ENCODE measurements around the gene ADAMTSL1.

ADAMTSL1 gene

DNA sequence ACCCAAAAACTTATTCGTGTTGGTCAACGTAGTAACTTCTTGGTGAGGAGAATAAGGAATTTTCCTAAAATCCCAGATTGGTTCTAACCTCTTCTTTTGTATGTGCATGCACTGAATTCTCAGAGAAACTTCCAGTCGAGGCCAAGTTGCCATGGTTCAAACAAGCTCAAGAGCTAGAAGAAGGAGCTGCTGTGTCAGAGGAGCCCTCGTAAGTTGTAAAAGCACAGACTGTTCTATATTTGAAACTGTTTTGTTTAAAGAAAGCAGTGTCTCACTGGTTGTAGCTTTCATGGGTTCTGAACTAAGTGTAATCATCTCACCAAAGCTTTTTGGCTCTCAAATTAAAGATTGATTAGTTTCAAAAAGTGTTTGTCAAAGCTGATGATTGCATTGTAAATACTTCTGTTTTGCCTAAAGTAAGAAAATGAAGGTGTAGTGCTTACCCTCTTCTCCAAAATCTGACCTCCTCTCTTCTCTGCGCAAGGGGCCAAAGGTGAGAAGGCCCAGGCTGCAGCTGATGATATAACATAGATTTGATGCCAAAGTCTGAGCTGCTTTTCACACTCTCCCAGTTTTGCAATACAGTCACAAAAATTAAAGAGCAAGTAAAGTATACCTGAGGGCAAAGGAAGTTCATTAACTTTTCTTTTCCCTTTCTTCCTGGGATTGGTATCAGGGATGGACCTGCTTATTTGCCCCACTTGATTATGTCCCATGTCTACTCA lies 210.8 kb downstream of the ADAMTSL1 start:
- in situ Hi-C loops (cut with MboI; ENCODE audit: low sequenced_read_pairs) = no loop called here

DNA sequence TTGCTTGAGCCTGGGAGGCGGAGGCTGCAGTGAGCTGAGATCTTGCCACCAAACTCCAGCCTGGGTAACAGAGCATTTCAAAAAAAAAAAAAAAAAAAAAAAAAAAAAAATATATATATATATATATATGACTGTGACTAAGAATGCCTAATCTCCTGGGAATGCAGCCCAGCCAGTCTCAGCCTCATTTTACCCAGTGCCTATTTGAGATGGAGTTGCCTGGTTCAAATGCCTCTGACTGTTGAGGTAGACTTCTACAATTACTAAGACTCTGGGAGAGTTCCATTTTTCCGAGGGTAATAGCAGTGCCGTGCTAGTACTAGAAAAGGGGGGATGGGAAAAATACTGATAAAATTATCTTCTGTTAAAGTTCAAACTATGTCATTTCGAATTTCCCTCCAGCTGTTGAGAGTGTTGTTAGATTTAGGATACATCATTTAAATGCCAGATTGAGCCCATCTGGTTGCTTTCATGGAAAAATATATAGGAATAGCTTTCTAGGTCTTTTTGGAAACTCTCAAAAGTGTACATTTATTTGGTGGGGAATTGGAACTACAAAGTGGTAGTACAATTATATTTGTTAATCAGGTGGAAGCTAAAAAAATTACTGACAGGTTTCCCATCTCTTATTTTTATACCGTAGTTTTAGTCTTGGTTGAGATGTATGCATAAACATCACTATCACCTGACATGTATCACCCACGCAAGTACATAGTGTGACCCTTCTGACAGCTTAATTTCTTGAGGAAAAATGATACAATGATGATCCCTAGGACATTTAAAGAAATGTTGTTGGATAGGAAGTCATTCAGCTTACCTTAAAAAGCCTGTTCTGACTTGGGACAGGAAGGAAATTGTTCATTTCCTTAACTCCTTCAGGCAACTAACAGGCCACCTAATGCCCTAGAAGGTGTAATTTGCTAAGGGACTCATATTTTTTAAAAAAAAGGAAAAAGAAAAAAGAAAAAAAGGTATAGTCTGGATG lies 214.9 kb downstream of the ADAMTSL1 start:
- in situ Hi-C loops (cut with MboI; ENCODE audit: low sequenced_read_pairs) = no loop called here

DNA sequence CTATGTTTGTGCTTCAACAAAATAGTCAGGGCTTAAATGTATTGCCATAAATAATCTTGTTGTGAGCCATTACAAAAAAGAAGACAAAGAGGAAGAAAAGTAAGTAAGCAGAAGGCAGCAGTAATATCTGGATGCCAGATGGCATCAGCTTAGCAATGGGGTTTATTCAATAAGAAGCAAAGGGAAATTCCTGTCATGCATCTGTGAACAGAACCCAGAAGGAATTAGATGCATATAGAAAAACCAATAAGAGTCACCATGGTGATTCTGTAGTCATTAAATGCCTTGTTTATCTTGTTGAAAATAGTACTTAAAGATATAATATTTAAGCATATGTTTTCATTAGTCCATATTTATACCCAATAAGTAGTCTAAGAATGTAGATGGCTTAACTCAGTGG lies 216.0 kb downstream of the ADAMTSL1 start:
- in situ Hi-C loops (cut with MboI; ENCODE audit: low sequenced_read_pairs) = no loop called here

DNA sequence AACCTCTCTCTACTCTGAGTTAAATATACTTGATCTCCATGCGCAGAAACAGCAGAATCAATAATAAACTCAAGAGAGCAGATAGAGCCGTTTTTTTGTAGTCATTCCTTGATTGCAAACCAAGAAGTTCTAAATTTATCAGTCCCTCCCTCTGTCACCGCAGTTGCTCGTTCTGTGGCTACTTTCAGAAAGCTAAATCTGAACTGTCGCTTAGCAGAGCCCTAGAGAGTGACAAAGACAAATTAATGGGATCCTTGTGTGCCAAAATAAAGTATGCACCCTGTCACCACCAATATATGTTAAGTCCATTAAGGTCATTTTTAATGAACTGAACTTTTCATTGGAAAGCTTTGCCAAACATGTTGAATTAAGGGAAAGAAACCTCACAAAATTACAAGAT lies 218.3 kb downstream of the ADAMTSL1 start:
- in situ Hi-C loops (cut with MboI; ENCODE audit: low sequenced_read_pairs) = no loop called here

DNA sequence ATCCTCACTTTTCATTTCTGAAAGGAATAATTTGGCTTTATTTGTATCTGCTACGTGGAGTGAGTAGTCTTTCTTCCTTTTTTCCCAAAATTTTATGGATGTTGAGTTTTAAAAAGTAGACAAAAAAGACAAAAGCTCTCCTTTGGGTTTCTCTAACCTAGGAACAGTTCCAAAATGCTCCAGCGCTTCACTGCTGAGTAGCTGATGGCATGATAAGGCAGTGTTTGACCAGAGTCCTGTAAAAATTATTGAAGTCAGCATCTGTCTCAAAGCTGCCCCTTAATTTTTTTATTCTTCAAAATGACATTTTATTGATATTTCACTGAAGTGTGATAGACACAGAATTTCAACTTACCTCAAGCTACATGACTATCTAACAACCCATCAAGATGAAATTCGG lies 219.0 kb downstream of the ADAMTSL1 start:
- in situ Hi-C loops (cut with MboI; ENCODE audit: low sequenced_read_pairs) = no loop called here

DNA sequence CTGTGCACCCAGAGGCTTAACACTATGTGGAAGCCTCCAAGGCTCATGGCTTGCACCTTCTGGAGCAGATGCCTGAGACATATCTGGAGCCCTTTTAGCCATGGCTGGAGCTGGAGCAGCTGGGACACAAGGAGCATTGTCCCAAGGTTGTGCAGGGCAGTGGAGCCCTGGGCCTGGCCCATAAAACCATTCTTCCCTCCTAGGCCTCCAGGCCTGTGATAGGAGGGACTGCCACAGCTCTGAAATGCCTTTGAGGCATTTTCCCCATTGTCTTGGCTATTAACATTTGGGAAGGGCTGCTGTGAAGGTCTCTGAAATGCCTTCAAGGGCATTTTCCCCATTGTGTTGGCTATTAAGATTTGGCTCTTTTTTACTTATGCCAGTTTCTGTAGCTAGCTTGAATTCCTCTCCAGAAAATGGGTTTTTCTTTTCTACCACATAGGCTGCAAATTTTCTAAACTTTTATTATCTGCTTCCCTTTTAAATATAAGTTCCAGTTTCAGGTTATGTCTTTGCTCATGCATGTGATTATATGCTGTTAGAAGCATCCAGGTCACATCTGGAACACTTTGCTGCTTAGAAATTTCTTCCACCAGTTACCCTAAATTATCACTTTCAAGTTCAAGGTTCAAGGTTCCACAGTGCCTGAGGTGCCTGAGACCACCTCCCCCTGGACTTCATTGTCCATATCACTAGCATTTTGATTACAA lies 221.2 kb downstream of the ADAMTSL1 start:
- in situ Hi-C loops (cut with MboI; ENCODE audit: low sequenced_read_pairs) = no loop called here

DNA sequence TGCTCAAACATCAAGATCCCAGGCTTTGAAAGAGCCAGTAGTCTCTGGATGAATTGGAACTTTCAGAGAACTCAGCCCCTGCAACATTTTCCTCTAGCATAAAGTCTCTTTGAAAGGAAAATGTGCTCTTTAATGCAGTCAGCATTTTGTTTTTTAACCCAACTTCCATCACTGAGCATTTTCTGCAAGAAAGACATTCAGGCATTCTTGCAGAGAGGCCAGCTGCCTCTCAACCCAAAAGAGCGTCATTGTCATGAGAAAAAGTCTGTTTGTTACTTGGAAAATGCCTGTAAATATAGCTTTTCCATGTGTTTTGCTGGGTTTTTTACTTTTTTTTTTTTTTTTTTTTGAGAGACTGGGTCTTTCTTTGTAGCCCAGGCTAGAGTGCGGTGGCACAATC lies 225.0 kb downstream of the ADAMTSL1 start:
- in situ Hi-C loops (cut with MboI; ENCODE audit: low sequenced_read_pairs) = no loop called here

DNA sequence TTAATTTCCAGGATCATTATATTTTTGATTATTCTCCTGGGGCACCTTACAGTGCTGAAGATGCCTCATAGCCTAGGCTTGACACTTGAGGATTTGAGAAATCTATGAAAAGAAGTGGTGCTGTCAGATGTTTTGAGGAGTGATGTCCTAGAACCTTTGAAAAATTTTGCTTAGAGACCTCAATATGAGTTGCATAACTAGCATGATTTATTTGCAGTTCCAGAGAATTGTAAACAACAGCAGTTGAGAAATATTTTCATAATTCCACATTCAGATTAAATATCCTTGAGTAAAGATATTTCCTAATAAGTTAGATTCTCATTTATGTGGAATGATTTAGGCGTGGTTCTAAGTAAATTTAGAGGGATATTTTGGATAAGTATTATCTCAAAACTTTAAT lies 225.8 kb downstream of the ADAMTSL1 start:
- in situ Hi-C loops (cut with MboI; ENCODE audit: low sequenced_read_pairs) = no loop called here

DNA sequence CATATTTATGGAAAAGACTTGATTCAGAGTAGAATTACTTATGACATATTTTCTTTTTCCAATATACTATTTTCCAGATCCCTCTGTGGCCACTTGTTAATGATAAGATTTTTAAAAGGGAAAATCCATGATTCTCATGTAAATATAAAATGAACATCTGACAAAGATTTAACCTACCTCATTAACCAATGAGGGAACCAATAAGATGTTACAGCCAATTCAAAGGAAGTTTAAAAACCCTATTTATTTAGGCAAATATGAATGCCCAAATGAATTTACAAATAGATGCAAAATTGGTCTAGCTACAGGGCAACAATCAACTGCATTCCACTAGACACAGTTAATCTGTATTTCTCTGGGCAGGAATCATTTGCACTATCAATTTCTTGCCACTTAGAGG lies 226.8 kb downstream of the ADAMTSL1 start:
- in situ Hi-C loops (cut with MboI; ENCODE audit: low sequenced_read_pairs) = no loop called here

DNA sequence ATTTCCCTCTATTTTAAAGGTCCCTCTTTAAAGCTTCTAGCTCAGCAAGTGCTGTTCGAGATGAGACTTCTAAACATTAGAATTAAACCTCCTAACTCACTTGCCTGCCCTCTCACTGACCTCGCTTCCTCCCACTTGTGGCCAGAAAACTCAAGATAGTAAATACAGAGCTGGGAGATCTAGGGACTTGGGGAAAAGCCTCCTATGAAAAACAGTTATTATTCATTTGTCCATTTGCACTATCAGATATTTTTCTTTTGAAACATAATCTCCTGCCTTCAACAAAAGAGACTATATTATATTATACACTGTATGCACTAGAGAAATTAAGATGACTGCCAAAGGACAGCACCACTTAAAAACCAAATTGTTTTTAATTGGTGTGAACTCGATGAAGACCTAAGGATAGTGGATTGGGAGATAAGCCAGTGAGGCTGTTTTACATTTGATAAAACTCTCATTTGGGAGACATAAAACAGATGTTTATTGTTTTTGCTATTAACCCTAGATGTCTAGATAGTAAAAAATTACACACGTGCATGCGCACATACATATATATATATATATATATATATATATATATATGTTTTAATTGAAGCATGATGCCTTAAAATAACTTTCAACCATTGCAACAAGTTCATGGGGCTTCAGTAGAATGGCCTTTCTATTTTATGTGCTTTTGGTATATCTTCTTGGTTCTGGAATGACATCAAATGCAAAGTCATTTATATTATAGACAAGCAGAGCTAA lies 229.4 kb downstream of the ADAMTSL1 start:
- in situ Hi-C loops (cut with MboI; ENCODE audit: low sequenced_read_pairs) = no loop called here

DNA sequence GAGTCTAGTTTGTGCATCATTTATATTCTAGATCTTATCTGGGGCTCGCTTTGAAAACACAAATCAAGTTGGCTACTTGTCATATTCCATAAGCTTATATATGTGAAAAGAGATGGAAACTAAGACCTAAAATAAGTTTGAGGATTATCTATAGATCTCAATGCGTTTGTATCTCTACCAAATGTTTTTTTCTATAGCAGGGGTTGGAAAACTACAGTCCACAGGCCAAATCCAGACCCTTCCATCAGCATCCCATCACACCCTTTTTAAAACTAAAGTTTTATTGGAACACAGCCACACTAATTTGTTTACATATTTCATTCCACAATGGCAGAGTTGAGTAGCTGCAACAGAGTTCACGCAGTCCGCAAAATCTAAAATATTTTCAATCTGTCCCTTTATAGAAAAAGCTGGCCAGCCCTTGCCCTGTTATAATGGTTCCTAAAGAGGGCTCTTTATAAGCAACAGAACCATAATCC lies 230.0 kb downstream of the ADAMTSL1 start:
- in situ Hi-C loops (cut with MboI; ENCODE audit: low sequenced_read_pairs) = no loop called here

DNA sequence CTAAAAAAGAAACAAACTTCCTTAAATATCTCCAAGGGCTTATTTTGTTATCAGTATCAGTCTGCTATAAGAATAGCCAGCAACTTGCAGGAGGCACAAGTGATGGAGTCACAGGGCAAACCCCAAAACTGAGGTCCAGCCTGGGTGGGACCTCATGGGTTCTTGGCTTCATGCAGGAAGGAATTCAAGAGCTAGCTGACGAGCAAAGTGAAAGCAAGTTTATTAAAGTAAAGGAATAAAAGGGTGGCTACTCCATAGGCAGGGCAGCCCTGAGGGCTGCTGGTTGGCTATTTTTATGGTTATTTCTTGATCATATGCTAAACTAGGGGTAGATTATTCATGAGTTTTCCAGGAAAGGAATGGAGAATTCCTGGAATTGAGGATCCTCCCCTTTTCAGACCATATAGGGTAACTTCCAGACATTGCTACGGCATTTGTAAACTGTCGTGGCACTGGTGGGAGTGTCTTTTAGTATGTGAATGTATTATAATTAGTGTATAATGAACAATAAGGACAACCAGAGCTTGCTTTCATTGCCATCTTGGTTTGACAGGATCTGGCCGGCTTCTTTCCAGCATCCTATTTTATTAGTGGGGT lies 231.9 kb downstream of the ADAMTSL1 start:
- in situ Hi-C loops (cut with MboI; ENCODE audit: low sequenced_read_pairs) = no loop called here

DNA sequence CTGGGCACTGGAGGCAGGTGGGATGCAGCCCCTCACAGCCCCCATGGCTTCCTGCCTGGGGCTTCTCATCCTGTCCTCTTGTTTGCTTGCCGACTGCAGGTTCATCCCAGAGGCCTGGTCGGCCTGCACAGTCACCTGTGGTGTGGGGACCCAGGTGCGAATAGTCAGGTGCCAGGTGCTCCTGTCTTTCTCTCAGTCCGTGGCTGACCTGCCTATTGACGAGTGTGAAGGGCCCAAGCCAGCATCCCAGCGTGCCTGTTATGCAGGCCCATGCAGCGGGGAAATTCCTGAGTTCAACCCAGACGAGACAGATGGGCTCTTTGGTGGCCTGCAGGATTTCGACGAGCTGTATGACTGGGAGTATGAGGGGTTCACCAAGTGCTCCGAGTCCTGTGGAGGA lies 232.7 kb downstream of the ADAMTSL1 start:
- in situ Hi-C loops (cut with MboI; ENCODE audit: low sequenced_read_pairs) = no loop called here

DNA sequence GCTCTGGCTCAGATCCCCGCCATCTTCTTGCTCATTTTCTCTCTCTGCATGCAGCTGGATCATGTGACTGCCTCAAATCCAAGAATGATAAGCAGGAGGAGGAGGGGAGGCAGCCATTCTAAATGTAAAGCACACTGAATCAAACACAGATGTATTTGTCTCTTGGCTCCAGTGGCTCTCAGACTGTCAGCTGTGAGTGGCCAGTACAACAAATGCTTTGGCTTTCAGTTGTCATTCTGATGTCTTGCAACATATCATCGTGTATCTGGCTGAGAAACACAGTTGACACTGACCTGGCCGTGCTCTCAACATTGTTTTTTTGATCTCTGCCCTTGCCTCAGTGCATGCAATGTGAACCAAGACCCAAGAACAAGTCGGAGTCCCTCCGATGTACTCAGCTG lies 233.1 kb downstream of the ADAMTSL1 start:
- in situ Hi-C loops (cut with MboI; ENCODE audit: low sequenced_read_pairs) = no loop called here

DNA sequence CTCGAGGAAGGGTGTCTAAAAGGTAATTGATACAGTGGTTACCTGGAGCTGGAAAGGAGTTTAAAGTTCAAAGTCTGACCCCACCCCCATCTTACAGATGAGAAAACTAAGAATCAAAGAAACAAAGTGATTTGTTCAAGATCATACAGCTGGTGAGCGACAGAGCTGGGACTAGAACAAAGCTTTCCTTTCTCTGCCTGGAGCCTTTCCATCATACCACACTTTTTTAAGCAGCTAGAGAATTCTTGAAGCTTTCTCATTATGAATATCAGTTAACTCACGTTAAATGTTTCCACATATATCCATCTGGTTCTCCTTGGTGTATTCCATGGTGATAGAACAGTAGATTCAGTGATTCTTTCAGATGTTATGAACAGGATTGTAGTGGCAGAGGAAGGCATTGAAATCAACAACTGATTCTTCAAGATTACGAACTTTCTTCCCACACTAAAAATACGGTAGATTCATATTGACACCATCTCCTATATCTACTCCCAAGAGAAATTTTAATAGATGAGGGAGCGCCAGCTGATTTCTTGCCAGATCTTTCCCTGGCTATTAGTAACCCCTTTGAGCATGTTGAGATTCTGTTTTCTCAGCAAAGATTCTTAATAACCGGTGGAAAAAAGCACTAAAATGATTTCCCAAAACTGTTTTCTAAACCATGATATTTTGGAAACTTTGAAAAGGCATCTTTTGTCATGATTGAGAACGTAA lies 233.7 kb downstream of the ADAMTSL1 start:
- in situ Hi-C loops (cut with MboI; ENCODE audit: low sequenced_read_pairs) = no loop called here

DNA sequence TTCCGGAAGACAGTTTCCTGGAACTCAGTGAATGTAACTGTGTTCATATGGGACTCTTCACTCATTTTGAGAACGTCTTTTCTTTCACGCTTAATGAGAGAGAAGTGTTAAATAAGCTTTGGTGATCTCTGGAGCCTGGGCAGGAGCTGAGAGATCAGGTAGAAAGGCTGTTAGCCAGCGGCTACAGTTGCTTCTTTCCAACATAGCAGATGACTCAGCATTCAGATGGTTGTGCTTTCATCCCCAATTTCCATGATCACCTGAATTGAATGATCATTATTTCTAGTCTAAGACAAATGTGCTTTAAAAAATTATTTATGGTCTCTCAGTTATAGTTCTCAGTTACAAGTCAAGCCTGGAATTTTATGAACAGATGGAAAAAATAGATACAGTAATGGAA lies 234.5 kb downstream of the ADAMTSL1 start:
- in situ Hi-C loops (cut with MboI; ENCODE audit: low sequenced_read_pairs) = no loop called here

DNA sequence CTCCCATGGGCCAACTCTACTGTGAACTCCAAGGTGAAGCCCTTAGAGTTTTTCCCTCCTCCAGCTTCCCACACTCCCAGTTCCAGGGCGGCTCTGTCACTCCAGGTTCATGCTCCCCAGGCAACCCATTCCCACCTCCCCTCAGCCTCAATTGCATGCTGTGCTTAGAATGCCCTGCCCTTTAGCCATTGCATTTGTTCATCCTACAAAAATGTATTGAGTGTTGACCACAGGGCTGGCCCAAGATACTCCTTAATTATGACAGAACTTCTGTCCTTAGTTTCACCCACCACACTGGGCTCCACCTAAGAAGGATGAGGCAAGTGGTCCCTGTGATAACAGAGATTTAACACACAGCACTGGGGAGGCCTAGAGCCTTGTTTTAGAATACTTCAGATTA lies 236.1 kb downstream of the ADAMTSL1 start:
- in situ Hi-C loops (cut with MboI; ENCODE audit: low sequenced_read_pairs) = no loop called here

DNA sequence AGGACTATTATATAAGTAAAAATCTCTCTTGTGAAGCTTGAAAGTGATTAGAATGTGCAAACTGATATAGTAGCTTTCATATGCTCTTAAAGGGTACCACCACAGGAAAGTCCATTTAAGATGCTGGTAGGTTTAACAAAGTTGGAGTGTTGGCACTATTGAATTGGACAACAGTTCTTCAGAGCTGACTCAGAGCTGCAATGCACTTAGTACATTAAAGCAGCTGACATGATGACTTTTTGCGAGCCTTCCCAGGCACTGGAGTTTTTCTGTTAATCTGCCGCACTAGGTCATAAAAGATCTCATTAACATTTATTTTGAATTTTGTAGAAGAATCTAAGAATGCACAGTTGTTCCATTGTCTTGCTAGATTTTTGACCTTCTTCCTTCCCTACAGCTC lies 243.8 kb downstream of the ADAMTSL1 start:
- in situ Hi-C loops (cut with MboI; ENCODE audit: low sequenced_read_pairs) = no loop called here

DNA sequence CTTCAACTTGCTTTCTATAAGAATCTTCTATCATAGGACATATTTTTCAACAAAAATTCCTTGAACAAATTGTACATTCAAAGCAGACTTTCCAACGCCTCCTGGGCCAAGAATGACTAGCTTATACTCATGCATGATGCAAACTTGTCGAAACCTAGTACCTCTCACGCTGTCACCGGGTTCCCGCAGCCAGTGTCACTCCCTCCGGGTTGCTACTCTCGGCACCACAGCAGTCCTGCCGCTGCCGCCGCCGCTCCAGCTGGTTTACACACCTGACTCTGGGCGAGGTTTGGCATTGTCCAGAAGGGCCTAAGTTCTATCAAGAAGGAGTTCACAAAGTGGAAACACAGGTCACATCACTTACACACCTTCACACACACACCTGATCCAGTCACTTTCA lies 244.4 kb downstream of the ADAMTSL1 start:
- in situ Hi-C loops (cut with MboI; ENCODE audit: low sequenced_read_pairs) = no loop called here

DNA sequence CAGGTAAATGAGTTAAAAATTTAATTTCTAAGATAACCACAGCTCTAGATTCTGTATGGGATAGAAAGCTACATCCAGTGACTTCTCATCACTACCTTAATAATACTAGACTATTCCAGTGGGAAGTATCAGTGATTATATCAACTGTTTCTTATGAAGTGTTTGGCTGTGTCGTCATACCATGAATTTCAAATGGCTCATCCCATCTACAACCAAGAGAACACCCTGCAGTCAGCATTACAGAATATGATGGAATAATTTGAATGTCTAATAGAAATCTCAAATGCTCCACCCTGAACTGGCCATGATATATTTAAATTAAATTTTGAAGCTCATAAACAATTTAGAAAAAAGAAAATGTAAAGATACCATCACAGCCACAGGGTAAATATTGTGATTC lies 245.0 kb downstream of the ADAMTSL1 start:
- in situ Hi-C loops (cut with MboI; ENCODE audit: low sequenced_read_pairs) = no loop called here
